NOMO-1 (cell line): ENCODE data around the gene UPK1A.
"Not testable (repeated sequence)": the region's sequence is repeated elsewhere in the genome, so short reads cannot be mapped to it uniquely, and the experiment has no call there.

Experiments
- DNase-seq, 2 experiments: peaks; one replicate each; lab custom pipeline; 2025; ENCODE audit not compliant: unreplicated experiment in 2 of 2; lab: John Stamatoyannopoulos, UW

Gene UPK1A

GRCh38 chr19:35644206-35644986 lies 21.9 kb upstream of the UPK1A start:
- peak; percentile 96 to 97 for DNase-seq

GRCh38 chr19:35644987-35645679 lies 21.2 kb upstream of the UPK1A start:
- DNase-seq = peak; percentile 62 to 66

DNA sequence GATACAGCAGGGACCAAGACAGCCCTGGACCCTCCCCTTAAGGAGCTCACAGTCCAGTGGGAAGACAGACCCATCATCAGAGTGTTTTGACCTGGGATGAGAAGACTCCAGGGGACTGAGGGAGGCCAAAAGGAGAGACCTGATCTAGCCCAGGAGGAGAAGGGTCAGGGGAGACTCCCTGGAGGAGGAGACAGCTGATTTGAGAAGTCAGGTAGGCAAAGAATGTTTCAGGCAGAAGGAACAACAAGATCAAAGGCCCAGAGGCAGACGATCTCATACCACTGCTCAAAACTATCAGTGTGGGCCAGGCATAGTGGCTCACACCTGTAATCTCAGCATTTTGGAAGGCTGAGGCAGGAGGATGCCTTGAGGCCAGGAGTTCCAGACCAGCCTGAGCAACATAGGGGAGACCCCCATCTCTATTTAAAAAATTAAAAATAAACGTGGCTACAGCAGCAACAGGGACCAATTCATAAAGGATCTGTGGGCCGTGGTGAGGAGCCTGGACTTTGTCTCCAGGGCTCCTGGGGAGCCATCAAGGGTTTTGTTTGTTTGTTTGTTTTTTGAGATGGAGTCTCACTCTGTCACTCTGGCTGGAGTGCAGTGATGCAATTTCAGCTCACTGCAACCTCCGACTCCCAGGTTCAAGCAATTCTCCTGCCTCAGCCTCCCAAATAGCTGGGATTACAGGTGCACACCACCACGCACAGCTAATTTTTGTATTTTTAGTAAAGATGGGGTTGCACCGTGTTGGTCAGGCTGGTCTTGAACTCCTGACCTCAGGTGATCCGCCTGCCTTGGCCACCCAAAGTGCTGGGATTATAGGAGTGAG lies 20.4 kb upstream of the UPK1A start:
- no peak for DNase-seq

DNA sequence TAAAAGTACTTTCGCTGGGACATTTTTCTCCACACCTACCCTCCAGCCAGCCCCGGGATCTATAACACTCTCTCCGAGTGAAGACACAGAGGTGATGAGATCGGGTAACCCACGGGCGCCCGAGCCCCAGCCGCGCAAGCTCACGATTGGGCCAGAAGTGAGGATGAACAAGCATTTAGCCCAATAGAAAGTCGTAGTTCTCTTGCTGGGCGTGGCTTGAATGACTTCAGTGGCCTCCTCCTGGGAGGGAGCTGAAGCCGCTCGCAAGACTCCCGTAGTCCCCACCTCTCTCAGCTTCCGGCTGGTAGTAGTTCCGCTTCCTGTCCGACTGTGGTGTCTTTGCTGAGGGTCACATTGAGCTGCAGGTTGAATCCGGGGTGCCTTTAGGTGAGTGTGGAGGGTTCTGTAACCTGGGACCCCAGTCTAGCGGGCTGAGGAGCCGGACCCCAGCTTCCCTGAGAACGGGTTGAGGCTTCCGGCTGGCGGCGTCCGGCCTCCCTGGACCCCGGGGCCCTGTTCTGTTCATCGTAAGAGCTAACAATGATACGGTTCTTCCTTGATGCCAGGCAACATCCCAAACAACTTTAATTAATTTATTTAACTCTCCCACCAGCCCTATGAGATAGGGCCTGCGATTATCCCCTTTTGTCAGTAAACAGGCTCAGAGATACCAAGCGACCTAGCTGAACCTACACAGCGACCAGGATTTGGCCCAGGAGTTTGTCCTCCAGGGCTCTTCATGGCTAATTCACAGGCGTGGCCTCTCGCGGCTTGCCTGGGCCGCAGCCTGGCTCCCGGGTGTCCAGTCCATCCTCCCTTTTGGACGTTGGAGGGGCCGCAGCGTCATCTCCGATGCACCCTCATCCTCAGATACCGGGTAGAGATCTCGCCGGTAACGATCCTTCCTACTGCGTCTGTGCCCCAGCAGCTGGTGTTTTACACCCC lies 18.0 kb upstream of the UPK1A start, which contains the start of gene COX6B1:
Gene COX6B1, plus strand, starts transcription at position 307 of the 945 bp plus-strand sequence. CDS start 2,921 bp downstream, outside the sequence.
- DNase-seq = peak; percentile 98 to 99

GRCh38 chr19:35650581-35650980 lies 15.7 kb upstream of the UPK1A start:
- no peak for DNase-seq

DNA sequence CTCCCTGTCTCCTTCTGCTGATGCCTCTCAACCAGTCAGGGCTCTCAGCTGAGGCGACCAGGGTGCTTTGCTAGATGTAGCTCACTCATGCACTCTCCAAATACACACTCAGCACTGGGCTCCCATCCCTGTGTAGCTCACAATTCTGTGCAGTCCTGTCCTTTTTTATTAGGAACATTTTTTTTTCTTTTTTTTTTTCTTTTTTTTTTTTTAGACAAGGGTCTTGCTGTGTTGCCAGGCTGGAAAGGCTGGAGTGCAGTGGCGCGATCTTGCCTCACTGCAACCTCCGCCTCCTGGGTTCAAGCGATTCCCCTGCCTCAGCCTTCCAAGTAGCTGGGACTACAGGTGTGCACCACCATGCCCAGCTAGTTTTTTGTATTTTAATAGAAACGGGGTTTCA lies 11.5 kb upstream of the UPK1A start:
- not testable (repeated sequence) for DNase-seq

GRCh38 chr19:35655600-35655999 lies 10.7 kb upstream of the UPK1A start:
- DNase-seq = no peak

DNA sequence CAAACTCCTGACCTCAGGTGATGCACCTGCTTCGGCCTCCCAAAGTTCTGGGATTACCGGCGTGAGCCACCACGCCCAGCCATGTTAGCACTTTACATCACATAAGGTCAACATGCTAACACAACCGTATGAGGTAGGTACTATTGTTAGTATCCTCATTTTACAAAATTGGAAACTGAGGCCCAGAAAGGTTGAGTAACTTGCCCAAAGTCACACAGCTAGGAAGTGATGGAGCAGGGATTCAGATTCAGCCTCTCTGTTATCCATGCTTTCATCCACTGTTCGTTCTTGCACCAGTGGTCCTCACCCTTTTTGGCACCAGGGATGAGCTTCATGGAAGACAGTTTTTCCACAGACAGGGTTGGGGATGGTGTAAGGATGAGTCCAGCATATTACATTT lies 9.6 kb upstream of the UPK1A start:
- DNase-seq = no peak

DNA sequence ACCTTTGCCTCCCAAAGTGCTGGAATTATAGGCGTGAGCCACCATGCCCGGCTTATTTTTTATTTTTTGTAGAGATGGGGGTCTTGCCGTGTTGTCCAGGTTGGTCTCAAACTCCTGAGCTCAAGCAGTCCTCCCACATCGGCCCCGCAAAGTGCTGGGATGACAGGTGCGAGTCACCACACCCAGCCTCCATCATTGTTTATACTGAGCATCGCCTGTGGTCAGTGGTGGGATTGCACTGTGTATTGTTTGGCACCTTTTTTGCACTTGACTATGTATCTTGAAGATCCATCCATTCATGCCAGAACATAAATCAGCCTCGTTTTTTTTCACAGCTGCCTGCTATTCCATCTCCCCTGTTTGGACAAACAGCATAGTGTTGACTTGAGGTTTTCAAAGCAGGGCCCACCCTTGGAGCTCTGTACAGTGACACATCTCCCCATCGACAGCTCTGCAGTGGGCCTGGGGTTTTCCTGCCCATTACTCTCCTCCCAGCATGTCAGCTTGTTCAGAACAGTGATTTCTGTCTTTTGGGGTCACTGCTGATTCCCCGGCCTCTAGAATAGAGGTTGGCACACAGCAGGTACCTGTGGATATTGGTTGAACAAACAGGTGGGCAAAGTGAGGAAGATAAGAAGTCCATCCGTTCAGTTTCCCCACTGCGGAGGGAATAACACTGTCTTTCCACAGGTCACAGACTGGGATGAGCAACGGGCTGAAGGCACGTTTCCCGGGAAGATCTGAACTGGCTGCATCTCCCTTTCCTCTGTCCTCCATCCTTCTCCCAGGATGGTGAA lies 8.2 kb upstream of the UPK1A start:
- no peak for DNase-seq

DNA sequence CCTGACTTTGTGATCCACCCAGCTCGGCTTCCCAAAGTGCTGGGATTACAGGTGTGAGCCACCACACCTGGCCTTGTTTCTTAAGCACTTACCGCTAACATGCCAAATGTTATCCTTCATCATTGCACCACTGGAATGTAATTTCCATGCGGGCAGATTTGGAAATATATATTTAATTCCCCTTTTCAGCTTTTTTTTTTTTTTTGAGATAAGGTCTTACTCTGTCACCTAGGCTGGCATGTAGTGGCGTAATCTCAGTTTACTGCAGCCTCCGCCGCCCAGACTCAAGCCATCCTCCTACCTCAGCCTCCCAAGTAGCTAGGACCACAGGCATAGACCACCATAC lies 4.3 kb upstream of the UPK1A start:
- DNase-seq = no peak

DNA sequence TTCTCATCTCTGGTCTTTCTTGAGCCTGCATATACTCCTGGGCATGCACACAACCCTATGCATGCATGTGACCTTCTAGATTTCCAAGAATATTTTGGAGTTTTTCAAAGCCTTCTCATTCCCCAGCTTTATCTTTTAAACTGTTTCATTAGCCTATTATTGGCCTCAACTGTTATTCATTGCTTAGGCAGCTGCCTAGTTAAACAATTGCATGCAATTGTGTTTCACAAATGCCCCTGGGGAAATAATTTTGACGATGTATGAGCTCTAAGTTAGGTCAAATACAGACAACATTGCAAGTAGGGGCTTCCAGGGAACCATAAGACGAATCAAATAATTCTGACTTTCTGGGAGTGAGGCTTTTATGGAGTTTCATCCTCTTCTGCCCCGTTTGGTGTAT lies 2.3 kb upstream of the UPK1A start:
- DNase-seq = no peak

GRCh38 chr19:35665157-35665556 lies 1.2 kb upstream of the UPK1A start:
- DNase-seq = no peak

GRCh38 chr19:35665604-35666003 lies 713 bp upstream of the UPK1A start:
- DNase-seq = no peak

GRCh38 chr19:35669566-35669965 lies 3.2 kb downstream of the UPK1A start:
- no peak for DNase-seq

- DNase-seq = no peak
These were observed 3.7 kb downstream of the UPK1A start for GRCh38 chr19:35669974-35670373.

GRCh38 chr19:35670686-35671085 lies 4.4 kb downstream of the UPK1A start:
- no peak for DNase-seq

DNA sequence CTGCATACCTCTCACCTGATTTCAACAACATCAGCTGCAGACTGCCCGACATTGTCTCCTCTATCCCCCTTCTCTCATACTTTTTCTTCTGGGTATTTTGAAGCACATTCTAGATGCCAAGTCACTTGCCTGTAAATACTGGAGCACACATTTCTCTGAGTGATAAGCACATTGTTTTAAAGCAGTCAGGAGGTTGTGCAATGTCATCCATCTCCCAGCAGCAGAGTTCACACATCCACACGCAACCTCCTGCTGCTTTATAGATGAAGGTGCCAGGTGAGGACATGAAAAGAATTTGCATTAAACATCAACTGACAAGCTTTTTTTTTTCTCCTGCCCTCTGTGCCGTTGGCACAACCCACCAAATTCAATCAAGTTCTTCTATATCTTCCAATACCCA lies 5.5 kb downstream of the UPK1A start:
- DNase-seq = no peak

- DNase-seq = no peak
These were observed 6.9 kb downstream of the UPK1A start for GRCh38 chr19:35673121-35673804.

DNA sequence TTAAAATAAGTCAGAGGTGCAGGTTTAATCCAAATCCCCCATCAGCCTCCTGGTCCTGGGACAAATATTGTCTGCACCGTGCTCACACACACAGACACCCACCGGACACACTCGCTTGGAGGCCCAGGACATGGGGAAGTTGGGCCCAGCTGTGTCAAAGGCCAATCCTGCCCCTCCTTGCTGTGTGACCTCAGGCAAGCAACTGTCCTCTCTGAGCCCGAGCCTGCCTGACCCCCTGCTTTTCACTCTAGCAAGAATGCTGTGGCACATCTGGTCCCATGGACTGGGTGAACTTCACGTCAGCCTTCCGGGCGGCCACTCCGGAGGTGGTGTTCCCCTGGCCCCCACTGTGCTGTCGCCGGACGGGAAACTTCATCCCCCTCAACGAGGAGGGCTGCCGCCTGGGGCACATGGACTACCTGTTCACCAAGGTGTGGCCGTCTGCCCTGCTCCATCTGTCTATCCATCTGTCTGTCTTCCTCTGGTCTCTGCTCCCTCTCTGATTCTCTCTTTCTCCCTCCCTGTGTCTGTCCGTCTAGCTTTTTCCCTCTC lies 9.3 kb downstream of the UPK1A start:
- DNase-seq = no peak
